ENCODE results near the gene NUF2.
A peak's percentile ranks its signal among the peaks of the same experiment; 100 is the strongest.
"Not testable (repeated sequence)": the region's sequence is repeated elsewhere in the genome, so short reads cannot be mapped to it uniquely, and the experiment has no call there.

NUF2 gene

DNA sequence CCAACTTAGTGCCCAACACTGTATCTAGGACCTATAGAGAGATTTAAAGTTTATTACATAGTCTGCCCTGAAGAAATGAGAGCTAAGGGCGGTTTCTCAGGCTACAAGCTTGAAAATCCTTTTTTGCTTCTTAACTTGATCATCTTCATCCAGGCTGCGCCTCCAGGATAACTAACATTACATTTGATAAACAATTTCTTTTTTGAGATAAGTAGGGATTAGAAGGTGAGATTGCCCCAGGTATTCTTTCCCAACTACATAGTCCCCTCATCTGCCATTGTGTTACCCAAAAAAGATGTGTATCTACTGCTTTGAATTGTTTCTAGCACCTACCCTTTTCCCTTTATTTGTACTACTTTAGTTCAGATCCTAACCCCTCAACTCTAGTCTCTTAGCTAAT is 25.4 kb downstream of the NUF2 start:
- H3K27ac ChIP-seq = no peak overlapping the region
- no peak for TF ChIP-seq CTCF (conservative IDR thresholded peaks at IDR 0.05)

GRCh38 chr1:163351912-163352311 is 30.2 kb downstream of the NUF2 start:
- TF ChIP-seq CTCF (conservative IDR thresholded peaks at IDR 0.05) = no peak
- H3K27ac ChIP-seq = no peak overlapping the region

GRCh38 chr1:163357378-163357777 is 35.6 kb downstream of the NUF2 start:
- no peak overlapping the region for H3K27ac ChIP-seq
- TF ChIP-seq CTCF (conservative IDR thresholded peaks at IDR 0.05) = no peak

GRCh38 chr1:163358172-163358571 is 36.4 kb downstream of the NUF2 start:
- H3K27ac ChIP-seq = not testable (repeated sequence)

GRCh38 chr1:163361123-163361934 is 39.6 kb downstream of the NUF2 start:
- H3K27ac ChIP-seq = 0 out of 2 replicates have a peak overlapping the region, but pooled peaks have one; percentile 7
- TF ChIP-seq CTCF (conservative IDR thresholded peaks at IDR 0.05) = peak; percentile 77

DNA sequence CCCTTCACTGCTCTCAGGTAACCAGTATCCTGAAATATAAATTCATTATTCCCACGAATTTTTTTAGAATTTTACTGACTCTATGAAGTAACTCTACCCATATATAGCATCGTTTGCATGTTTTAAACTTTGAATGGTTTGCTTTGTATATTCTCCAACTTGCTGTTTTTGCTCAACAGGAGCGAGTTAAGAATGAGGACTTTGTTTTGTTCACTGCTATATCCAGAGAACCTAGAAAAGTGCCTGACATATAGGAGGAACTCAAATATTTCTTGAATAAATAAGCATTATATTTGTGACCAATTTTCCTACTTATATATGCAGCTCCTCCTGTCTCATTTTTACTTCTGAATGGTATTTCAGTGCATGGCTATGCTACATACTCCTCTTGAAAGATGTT is 43.4 kb downstream of the NUF2 start:
- no peak for TF ChIP-seq CTCF (conservative IDR thresholded peaks at IDR 0.05)
- no peak overlapping the region for H3K27ac ChIP-seq

- TF ChIP-seq CTCF (conservative IDR thresholded peaks at IDR 0.05) = no peak
- H3K27ac ChIP-seq = no peak overlapping the region
These were observed 44.8 kb downstream of the NUF2 start for GRCh38 chr1:163366555-163366954.

DNA sequence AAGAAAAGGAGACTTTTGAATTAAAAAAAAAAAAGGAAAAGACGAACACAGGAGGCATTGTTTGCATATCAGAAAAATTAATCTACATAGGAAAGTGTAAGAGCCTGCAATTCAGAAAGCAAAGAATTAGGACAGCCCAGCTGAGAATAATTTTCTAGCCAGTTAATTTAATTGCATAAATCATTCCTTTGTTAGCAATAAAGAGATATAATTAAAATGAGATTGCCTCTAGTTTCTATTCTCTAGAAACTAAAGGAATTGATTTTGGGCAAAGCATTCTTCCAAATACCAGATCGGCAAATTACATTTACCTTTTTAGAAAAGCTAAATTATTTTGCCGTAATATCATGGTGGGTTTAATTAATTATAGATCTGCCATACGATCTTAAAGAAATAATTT is 46.0 kb downstream of the NUF2 start:
- TF ChIP-seq CTCF (conservative IDR thresholded peaks at IDR 0.05) = no peak
- H3K27ac ChIP-seq = no peak overlapping the region

Data from VCaP (cell line).